HG02981 (cell line): ENCODE results near the gene ZNF212.

ENCODE experiments used
- ATAC-seq: cut with Tn5 transposase; IDR thresholded peaks from one replicate; pipeline ENCODE4 v1.9.1; 2021; ENCODE audit warnings: mild to moderate bottlenecking, moderate library complexity; ENCODE audit not compliant: unreplicated experiment

Gene ZNF212

DNA sequence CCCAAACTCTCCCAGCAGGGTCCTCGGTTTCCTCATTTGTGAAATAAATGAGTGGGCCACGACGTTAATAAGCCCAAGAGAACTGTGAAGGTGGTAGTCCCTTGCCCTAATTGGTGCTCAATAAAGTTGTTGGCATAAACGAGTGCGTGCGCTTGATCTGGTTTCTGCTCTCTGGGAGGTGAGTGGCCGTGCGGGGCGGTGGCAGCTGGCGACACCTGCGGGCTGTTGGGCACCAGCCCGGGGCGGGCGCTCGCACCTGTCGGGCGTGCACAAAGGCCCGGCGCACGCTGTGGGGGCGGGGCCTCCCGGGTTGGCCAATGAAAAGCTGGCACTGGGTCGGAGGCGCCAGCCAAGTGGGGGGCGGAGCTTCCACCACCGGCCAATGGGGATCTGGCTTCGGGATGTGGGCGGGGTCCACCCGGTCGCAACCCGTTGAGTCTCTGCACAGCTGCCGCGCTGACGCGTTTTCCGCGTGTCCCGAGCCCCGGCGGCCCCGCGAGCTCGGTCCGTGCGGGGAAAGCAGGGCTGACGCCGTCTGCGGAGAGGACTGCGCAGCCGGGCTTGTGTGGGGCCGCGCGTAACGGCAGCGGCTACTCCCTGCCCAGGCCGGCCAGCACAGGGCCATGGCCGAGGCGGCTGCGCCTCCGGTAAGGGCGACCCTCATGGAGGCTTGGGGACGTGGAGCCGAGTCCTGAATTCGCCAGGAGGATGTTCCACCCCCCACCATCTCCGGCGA is 45.6 kb downstream of the ZNF212 start:
- peak; percentile 97 for ATAC-seq

GRCh38 chr7:149285603-149286002 is 46.2 kb downstream of the ZNF212 start:
- no peak for ATAC-seq

DNA sequence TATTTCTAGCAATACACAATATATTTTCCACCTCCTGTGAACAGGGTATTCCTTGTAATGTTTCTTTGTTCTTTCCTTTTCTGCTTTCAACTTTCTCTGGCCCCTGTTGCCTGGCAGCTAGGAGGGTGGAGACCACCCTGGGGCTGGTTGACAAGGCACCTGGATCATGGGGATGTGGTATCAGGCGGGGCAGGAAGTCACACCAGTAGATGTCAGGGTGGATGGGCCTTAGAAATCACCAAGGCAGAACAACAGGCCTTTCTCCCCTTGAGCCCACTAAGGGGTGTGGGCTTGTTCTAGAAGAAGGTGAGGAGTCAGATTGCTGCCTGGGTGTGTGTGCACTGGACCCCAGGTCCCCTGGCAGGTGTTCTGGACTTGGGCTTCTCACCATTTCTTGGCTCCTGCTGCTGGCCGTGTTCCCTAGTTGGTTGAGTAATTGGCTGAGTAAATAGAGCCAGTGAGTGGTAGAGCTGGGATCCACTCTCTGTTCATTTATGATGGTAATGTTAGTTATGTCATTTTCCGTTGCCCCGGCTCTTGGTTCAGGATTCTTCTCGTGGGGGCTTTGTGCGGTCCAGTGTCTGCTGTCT is 47.5 kb downstream of the ZNF212 start:
- ATAC-seq, result no peak

DNA sequence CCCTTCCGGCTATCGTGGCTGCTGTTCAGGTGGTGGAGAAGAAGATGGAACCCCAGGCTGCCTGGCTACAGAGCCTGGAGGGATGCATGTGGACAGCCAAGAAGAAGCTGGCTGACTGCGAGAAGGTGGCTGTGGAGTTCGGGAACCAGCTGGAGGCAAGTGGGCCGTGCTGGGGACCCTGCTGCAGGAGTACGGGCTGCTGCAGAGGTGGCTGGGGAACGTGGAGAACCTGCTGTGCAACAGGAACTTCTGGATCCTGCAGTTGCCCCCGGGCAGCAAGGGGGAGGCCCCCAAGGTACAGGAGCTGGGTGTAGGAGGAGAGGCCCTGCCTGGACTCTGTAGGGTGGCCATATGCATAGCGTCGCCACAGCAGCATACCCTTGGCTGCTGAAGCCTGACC is 48.2 kb downstream of the ZNF212 start:
- ATAC-seq, result no peak

GRCh38 chr7:149289262-149289661 is 49.8 kb downstream of the ZNF212 start:
- ATAC-seq, result no peak

DNA sequence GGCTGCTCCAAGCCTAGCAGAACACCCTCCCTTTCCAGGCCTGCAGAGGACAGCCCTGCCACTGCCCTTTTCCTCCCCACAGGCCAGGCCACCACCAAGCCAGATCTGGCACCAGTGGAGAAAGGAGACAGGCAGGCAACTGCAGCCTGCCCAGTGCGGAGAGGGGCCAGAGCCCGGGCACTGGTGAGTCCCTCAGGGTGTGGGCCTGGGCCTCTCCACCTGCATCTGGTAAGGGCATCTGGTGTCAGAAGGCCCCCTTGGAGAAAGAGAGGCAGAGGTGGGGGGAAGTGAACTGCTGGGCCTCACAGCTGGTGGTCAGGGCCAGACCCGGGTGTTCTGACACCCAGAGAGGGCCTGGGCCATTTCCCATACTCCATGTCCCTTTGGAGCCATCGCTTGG is 50.4 kb downstream of the ZNF212 start:
- ATAC-seq, result no peak

DNA sequence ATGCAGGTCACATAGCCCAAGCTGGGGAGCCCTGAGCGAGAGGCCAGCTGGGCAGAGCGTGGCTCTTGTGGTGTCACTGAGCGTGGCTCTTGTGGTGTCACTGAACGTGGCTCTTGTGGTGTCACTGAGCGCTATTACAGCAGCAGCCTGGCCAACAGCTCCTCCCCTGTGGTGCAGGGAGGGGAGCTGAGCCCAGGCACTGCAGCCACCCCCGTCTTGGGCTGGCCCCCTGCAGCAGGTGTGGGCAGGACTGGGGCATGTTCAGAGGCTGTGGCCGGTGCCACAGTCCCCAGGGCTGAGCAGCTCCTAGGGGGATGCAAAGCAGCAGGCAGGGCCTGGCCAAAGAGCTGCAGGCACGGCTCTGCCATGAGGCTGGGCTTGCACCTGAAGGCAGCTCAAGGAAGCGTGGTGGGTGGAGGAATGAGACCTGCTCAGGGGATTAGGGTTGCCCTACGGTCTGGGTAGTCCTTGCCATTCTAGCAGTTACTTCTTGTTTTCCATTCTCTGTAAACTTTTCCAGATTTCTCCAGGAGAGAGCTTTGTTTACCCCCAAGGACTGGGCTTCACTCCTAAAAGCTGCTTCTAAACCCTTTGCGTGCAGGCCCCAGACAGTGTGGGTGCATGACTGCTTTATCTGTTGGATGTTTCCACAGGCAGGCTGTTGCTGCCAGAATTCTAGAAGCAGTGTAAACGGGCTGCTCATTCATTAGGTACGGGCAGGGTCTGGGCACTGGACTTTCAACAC is 51.8 kb downstream of the ZNF212 start:
- no peak for ATAC-seq

- ATAC-seq, result no peak
These were observed 52.5 kb downstream of the ZNF212 start for GRCh38 chr7:149291781-149292461.

- no peak for ATAC-seq
These were observed 53.0 kb downstream of the ZNF212 start for GRCh38 chr7:149292462-149292823.

DNA sequence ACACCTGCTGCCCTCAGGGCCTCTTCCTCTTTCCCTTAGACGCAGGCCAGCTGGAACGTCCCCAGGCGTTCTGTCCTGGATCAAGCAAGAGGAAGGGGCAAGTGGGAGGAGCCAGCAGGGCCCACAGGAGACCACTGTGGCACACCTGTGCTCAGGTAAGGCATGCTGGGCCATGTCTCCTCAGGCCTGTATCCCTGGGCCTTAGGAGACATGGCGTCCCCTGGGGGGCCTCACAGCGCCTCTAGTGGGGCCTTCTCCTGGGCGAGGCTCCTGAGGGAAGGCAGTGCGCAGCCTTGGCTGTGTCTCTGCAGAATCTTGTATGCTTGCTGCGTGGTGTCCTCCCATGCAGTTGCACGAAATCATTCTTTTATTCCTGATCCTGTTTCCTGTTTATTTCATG is 53.9 kb downstream of the ZNF212 start:
- ATAC-seq, result no peak

- ATAC-seq, result no peak
These were observed 54.6 kb downstream of the ZNF212 start for GRCh38 chr7:149293946-149294633.

DNA sequence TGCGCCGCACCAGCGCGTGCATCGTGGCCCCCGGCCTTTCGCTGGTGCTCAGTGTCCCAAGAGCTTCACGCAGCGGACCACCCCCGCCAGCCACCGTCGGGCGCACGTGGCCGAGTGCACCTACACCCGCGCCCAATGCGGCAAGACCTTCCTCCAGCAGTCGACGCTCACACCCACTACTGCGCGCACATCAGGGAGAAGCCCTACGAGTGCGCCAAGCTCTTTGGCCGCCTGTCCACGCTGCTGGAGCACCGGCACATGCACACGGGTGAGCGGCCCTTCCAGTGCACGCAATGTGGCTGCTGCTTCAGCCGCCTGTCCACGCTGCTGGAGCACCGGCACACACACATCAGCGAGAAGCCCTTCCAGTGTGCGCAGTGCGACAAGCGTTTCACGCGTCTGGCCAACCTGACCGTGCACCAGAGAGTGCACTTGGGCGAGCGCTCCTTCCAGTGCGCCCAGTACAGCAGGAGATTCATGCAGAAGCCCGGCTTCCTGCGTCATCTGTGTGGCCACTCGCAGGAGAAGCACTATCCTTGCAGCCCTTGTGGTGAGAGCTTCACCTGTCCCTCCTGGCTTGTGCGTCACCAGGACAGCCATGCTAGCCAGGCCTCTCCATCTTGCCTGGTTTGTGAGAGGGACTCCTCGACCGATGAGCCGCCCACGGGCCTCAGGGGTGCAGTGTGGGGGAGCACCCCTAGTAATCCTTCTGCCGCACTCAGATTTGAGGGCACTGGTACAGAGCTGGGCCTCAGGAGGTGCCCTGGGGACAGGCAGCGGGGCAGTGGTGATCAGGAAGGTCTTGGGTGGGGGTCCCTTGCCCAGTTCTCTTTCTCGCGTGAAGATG is 55.4 kb downstream of the ZNF212 start:
- ATAC-seq, result no peak

- no peak for ATAC-seq
These were observed 56.0 kb downstream of the ZNF212 start for GRCh38 chr7:149295481-149295850.

DNA sequence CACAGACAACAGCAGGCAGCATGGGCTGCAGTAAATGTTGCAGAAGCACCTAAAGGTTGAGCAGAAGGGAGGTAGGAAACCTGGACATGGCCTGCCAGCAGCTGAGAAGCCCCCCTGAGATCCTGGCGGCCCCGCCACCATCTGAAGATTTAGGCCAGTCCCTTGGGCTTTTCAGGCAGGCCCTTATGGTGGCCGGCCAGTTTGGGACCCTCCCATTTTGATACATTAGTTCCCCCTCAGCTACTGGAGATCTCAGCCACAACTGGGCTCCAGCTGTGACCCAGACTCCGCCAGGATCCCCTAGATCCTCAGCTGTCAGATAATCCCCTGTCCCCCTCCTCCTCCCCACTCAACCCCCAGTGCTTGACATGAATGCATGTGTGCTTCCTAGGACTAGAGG is 56.9 kb downstream of the ZNF212 start:
- ATAC-seq, result no peak

- no peak for ATAC-seq
These were observed 57.7 kb downstream of the ZNF212 start for GRCh38 chr7:149297034-149297755.

GRCh38 chr7:149300620-149301285 is 61.3 kb downstream of the ZNF212 start:
- ATAC-seq, result no peak

DNA sequence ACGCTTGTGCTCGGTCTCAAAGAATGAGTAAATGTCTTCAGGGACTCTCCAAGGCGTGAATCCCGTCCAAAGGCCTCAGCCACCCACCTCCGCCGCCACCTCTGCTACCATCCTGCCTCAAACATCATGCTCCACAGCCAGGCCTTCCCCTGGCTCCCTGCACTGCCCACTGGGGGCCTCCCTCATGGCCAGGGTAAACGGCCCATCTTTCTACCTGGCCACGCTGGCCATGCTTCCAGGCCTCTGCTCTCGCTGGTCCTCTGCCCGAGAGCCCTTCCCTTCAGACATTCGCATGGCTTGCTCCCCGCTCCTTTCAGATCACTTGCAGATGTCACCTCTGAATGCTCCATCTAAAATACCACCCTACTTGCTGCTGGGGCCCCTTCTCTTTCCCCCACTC is 62.8 kb downstream of the ZNF212 start:
- ATAC-seq, result no peak

DNA sequence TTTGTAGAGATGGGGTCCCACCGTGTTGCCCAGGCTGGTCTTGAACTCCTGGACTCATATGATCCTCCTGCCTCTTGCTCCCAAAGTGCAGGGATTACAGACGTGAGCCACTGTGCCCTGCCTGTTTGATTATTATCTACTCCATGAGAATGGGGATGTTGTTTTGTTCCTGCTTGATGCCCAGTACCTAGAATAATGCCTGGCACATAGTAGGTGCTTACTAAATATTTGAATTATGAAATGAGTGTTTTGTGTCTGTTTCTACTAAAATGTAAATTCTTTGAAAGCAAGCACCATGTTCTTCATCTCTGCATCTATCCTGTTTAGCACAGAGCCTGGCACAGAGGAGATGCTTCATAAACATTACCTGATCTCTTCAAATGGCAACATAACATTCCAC is 63.4 kb downstream of the ZNF212 start:
- ATAC-seq, result no peak

GRCh38 chr7:149304006-149304405 is 64.6 kb downstream of the ZNF212 start:
- no peak for ATAC-seq
